ENCODE results near the gene PTPN12. TPM values are rescaled to one million over a fixed set of nuclear protein-coding genes. Genes with fewer than 3 reads are reported as not detected.
"Not testable (repeated sequence)": the region's sequence is repeated elsewhere in the genome, so short reads cannot be mapped to it uniquely, and the experiment has no call there.

The PTPN12 gene
- total and polyA plus RNA-seq, 7 donors, result 21.5 to 158 (median 64.2) TPM

GRCh38 chr7:77520261-77520660 is 16.8 kb upstream of the PTPN12 start:
- H3K36me3 ChIP-seq, result no peaks in the 10 kb centered on the region
- no peaks in the 10 kb centered on the region for H3K4me1 ChIP-seq
- H3K4me3 ChIP-seq, result no peak overlapping the region
- no peaks in the 10 kb centered on the region for H3K27me3 ChIP-seq
- intact Hi-C loops (cut with DNase I), result no loop called here
- DNase-seq, result no peak
- TF ChIP-seq POLR2AphosphoS5 (IDR thresholded peaks at IDR 0.05) (no peak), POLR2A (IDR thresholded peaks at IDR 0.05) (no peak), CTCF (IDR thresholded peaks at IDR 0.05) (no peak), EP300 (IDR thresholded peaks at IDR 0.05) (no peak)
- H3K9me3 ChIP-seq, result no peaks in the 10 kb centered on the region
- 72 to 83% methylated on average over 1 of the region's 1 CpG for WGBS, 2 donors
- no peak overlapping the region for H3K27ac ChIP-seq

- H3K27me3 ChIP-seq; H3K27ac ChIP-seq; intact Hi-C loops (cut with DNase I); H3K9me3 ChIP-seq; H3K4me3 ChIP-seq; H3K4me1 ChIP-seq; H3K36me3 ChIP-seq; DNase-seq: not testable (repeated sequence)
- 96 to 97% methylated on average over 5 of the region's 5 CpGs for WGBS, 2 donors
Measured at GRCh38 chr7:77521537-77521936, 15.6 kb upstream of the PTPN12 start.

GRCh38 chr7:77524731-77525130 is 12.4 kb upstream of the PTPN12 start:
- Histone ChIP-seq H3K27me3 (no peaks in the 10 kb centered on the region), H3K9me3 (no peaks in the 10 kb centered on the region), H3K27ac (no peak overlapping the region), H3K4me3 (no peak overlapping the region), H3K36me3 (no peaks in the 10 kb centered on the region), H3K4me1 (no peaks in the 10 kb centered on the region)
- intact Hi-C loops (cut with DNase I), result no loop called here
- no peak for DNase-seq
- no peak for TF ChIP-seq EP300 (IDR thresholded peaks at IDR 0.05)
- no peak for TF ChIP-seq POLR2AphosphoS5 (IDR thresholded peaks at IDR 0.05)
- no peak for TF ChIP-seq CTCF (IDR thresholded peaks at IDR 0.05)
- no peak for TF ChIP-seq POLR2A (IDR thresholded peaks at IDR 0.05)

- H3K9me3 ChIP-seq, result no peaks in the 10 kb centered on the region
- H3K4me3 ChIP-seq, result no peak overlapping the region
- 91 to 95% methylated on average over 2 of the region's 2 CpGs for WGBS, 2 donors
- DNase-seq, result no peak
- H3K27me3 ChIP-seq, result no peaks in the 10 kb centered on the region
- TF ChIP-seq POLR2A (IDR thresholded peaks at IDR 0.05), result no peak
- no peak for TF ChIP-seq POLR2AphosphoS5 (IDR thresholded peaks at IDR 0.05)
- intact Hi-C loops (cut with DNase I), result no loop called here
- H3K36me3 ChIP-seq, result no peaks in the 10 kb centered on the region
- H3K27ac ChIP-seq, result no peak overlapping the region
- H3K4me1 ChIP-seq, result no peaks in the 10 kb centered on the region
Measured at GRCh38 chr7:77525231-77525630, 11.9 kb upstream of the PTPN12 start.

- no peak overlapping the region for H3K4me3 ChIP-seq
- no peaks in the 10 kb centered on the region for H3K36me3 ChIP-seq
- TF ChIP-seq POLR2AphosphoS5 (IDR thresholded peaks at IDR 0.05) (no peak), POLR2A (IDR thresholded peaks at IDR 0.05) (no peak)
- H3K27me3 ChIP-seq, result no peaks in the 10 kb centered on the region
- no peak for DNase-seq
- intact Hi-C loops (cut with DNase I), result no loop called here
- H3K9me3 ChIP-seq, result no peaks in the 10 kb centered on the region
- H3K4me1 ChIP-seq, result no peaks in the 10 kb centered on the region
- no peak overlapping the region for H3K27ac ChIP-seq
Measured at GRCh38 chr7:77528368-77528767, 8.7 kb upstream of the PTPN12 start.

- TF ChIP-seq POLR2AphosphoS5 (IDR thresholded peaks at IDR 0.05) (no peak), POLR2A (IDR thresholded peaks at IDR 0.05) (no peak), EP300 (IDR thresholded peaks at IDR 0.05) (no peak), CTCF (IDR thresholded peaks at IDR 0.05) (no peak)
- intact Hi-C loops (cut with DNase I), result no loop called here
- Histone ChIP-seq H3K27me3 (no peaks in the 10 kb centered on the region), H3K27ac (no peak overlapping the region), H3K4me1 (no peaks in the 10 kb centered on the region), H3K36me3 (no peaks in the 10 kb centered on the region), H3K4me3 (no peak overlapping the region), H3K9me3 (no peaks in the 10 kb centered on the region)
- DNase-seq, result no peak
- WGBS, 2 donors, result 78 to 83% methylated on average over 4 of the region's 4 CpGs
Measured at GRCh38 chr7:77529279-77529678, 7.8 kb upstream of the PTPN12 start.

Data from sigmoid colon (tissue), 7 donors.